ENCODE measurements around the gene MCEMP1. TPM values are rescaled to one million over a fixed set of nuclear protein-coding genes. Genes with fewer than 3 reads are reported as not detected.

Gene MCEMP1, protein sequence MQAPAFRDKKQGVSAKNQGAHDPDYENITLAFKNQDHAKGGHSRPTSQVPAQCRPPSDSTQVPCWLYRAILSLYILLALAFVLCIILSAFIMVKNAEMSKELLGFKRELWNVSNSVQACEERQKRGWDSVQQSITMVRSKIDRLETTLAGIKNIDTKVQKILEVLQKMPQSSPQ
- 1 to 10 TPM in 1 of 9 donors, under 1 TPM in 5, not detected in 3; 0.16 to 1.4 (median 0.54) TPM for total RNA-seq
- polyA plus RNA-seq, result 1 to 10 TPM in 1 of 2 donors, under 1 TPM in 1; 0.34 to 1.1 TPM
- long read RNA-seq, donor 1, result 0 reads
- long read RNA-seq, donor 2, partial matches to known transcripts, result 0 of 2 reads
- long read RNA-seq, donor 2, other reads (novel, unspliced or antisense), result 1 of 2 reads
- long read RNA-seq, donor 3, result 0 reads

DNA sequence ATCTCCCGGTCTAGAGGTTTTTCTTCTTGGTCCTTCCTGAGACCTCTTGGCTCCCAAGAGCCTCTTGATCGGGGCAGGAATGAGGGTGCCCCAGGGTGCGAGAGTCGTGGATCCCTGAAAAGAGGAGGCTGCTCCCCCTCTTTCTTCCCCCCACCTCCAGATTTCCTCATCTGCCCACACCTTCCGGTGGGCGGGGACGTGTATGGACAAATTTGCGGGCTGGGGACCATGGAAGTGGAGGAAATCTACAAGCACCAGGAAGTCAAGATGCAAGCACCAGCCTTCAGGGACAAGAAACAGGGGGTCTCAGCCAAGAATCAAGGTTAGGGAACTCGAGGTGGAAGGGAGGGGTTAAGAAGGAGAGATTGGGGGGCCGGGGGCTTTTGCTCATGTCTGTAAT is at the start of gene MCEMP1:
Gene MCEMP1 (plus strand): TSS at position 237 of the 400 bp plus-strand sequence. CDS start 31 bp downstream, at position 268.
- DNase-seq (no peak), ATAC-seq (no peak)
- Histone ChIP-seq H3K4me3 (no peak within 1 kb of the TSS), H3K36me3 (no peaks in the 10 kb centered on the region), H3K27me3 (peaks cover 0 to 36% (median 7%) of the 10 kb centered on the region in 9 donors), H3K27ac (no peak within 1 kb of the TSS), H3K9me3 (peaks cover 0 to 7% (median 0%) of the 10 kb centered on the region in 12 donors), H3K4me1 (peaks cover 0 to 34% (median 3%) of the 10 kb centered on the region in 12 donors)
- TF ChIP-seq, protein P1, sequence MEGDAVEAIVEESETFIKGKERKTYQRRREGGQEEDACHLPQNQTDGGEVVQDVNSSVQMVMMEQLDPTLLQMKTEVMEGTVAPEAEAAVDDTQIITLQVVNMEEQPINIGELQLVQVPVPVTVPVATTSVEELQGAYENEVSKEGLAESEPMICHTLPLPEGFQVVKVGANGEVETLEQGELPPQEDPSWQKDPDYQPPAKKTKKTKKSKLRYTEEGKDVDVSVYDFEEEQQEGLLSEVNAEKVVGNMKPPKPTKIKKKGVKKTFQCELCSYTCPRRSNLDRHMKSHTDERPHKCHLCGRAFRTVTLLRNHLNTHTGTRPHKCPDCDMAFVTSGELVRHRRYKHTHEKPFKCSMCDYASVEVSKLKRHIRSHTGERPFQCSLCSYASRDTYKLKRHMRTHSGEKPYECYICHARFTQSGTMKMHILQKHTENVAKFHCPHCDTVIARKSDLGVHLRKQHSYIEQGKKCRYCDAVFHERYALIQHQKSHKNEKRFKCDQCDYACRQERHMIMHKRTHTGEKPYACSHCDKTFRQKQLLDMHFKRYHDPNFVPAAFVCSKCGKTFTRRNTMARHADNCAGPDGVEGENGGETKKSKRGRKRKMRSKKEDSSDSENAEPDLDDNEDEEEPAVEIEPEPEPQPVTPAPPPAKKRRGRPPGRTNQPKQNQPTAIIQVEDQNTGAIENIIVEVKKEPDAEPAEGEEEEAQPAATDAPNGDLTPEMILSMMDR (IDR thresholded peaks at IDR 0.05), result no peak
- 35 to 42% (median 41%) methylated on average over 10 of the region's 10 CpGs for WGBS, 4 donors
- intact Hi-C loops (cut with DNase I), result loop anchor here in 6 of 10 donors (5.0 to 10.0 kb wide), 5 partner anchors 105 to 325 kb away; no protein-coding TSS in a partner anchor

DNA sequence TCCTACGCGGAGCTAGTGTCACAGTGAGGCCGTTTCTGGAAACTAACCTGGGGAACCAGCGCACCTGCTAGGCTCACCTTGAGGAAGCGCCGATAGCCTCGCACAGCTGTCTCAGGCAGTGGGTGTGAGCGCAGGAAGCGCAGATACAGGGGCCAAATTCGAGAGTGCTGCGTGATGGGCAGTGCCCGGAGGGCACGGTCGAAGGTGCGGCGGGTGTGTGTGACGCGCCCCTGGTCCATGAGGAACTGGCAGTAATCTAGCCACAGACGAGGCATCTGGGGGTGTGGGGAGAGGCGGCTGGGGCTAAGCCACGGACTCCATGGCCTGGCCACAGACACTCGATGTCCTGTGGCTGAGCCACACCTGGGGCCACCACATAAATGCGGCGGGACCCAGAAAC is 49.7 kb upstream of the MCEMP1 start:
- Histone ChIP-seq H3K27me3 (no peaks in the 10 kb centered on the region), H3K27ac (no peak overlapping the region), H3K36me3 (peaks cover 0 to 52% (median 35%) of the 10 kb centered on the region in 9 donors), H3K9me3 (no peaks in the 10 kb centered on the region), H3K4me3 (no peak overlapping the region), H3K4me1 (peaks cover 3 to 36% (median 25%) of the 10 kb centered on the region in 12 donors)
- ATAC-seq (no peak), DNase-seq (no peak)
- WGBS, 4 donors, result 89 to 96% (median 94%) methylated on average over 24 of the region's 24 CpGs
- intact Hi-C loops (cut with DNase I), result loop anchor here in 1 of 10 donors (5.0 kb wide), 1 partner anchor 560 kb away; the partner anchor contains the start of gene ZNF557
- TF ChIP-seq, protein P1 (IDR thresholded peaks at IDR 0.05), result no peak
- no peak for TF ChIP-seq POLR2A (IDR thresholded peaks at IDR 0.05)

DNA sequence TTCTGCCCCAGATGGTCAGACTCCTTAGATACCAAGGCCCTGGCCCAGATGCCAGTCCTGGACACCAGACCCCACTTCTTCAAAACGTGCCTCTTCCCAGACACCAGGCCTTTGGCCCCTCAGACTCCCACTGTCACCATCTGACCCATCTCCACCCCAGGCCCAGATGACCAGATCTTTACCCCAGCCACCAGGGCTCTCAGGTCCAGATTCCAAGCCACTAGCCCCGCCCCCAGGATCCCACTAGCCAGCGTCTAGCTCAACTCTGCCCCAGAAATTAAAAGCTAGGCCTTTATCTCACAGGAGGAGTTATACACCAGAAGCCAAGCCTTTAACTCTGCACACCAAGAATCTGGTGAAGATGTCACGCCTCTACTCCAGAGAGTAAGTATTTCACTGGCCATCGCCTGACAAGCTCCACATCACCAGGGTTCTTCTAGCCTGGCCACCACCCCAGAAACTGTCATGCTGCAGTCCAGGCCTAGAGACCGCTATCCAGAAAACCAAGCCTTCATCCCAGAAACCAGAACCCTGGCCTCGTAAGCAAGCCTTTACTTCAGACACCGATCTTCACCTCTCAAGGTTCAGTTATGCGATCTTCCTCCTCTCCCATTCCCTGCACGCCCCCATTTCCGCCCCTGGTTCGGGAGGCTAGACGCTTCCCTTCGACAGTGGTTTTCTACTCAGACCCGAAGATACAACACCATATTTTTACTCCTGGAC is 48.1 kb upstream of the MCEMP1 start:
- peak overlapping the region; percentile 62 to 100 (median 92) for H3K4me3 ChIP-seq
- no peaks in the 10 kb centered on the region for H3K9me3 ChIP-seq
- intact Hi-C loops (cut with DNase I), result loop anchor here in 1 of 10 donors (5.0 kb wide), 1 partner anchor 561 kb away; the partner anchor contains the start of gene ZNF557
- peaks cover 0 to 42% (median 19%) of the 10 kb centered on the region in 9 donors for H3K36me3 ChIP-seq
- peaks cover 3 to 36% (median 25%) of the 10 kb centered on the region in 12 donors for H3K4me1 ChIP-seq
- 3 to 5% (median 4%) methylated on average over 15 of the region's 15 CpGs for WGBS, 4 donors
- peak overlapping the region in 11 of 12 donors; percentile 48 to 87 (median 78) for H3K27ac ChIP-seq
- no peaks in the 10 kb centered on the region for H3K27me3 ChIP-seq
- TF ChIP-seq, protein P1 (IDR thresholded peaks at IDR 0.05), result no peak
- TF ChIP-seq POLR2A (IDR thresholded peaks at IDR 0.05), result no peak
- DNase-seq, result no peak
- ATAC-seq, result no peak
